H9 (cell line): Measurements from ENCODE around the gene FCHO1. TPM values are rescaled to one million over a fixed set of nuclear protein-coding genes. Genes with fewer than 3 reads are reported as not detected.
"Not testable (repeated sequence)": the region's sequence is repeated elsewhere in the genome, so short reads cannot be mapped to it uniquely, and the experiment has no call there.

Experiments used
- DNase-seq: peaks from one replicate; pipeline ENCODE4 v3.0.0-alpha.2; 2017
- H2AFZ ChIP-seq: one replicate; pipeline ENCODE4 v1.6.1; 2013; ENCODE audit warnings: mild to moderate bottlenecking, low read length, control low read depth, moderate library complexity
- H2AK5ac ChIP-seq: 2 replicates; pipeline ENCODE4 v1.6.1; 2013; ENCODE audit warnings: low read length, control low read depth, mixed read lengths; ENCODE audit not compliant: insufficient read length
- H2BK120ac ChIP-seq: one replicate; pipeline ENCODE4 v1.6.1; 2013; ENCODE audit warnings: low read depth, mild to moderate bottlenecking, low read length, control low read depth, inconsistent platforms; ENCODE audit not compliant: poor library complexity, severe bottlenecking
- H2BK12ac ChIP-seq: 2 replicates; pipeline ENCODE4 v1.6.1; 2013; ENCODE audit warnings: low read length, control low read depth, mixed read lengths, low read depth; ENCODE audit not compliant: insufficient read length
- H2BK15ac ChIP-seq: 2 replicates; pipeline ENCODE4 v1.6.1; 2013; ENCODE audit warnings: low read depth, low read length, control low read depth
- H2BK20ac ChIP-seq: one replicate; pipeline ENCODE4 v1.6.1; 2013; ENCODE audit warnings: low read depth, mild to moderate bottlenecking, low read length, control low read depth, inconsistent platforms; ENCODE audit not compliant: poor library complexity, severe bottlenecking
- H2BK5ac ChIP-seq: 2 replicates; pipeline ENCODE4 v1.6.1; 2013; ENCODE audit warnings: low read length, control low read depth, mixed read lengths; ENCODE audit not compliant: insufficient read length
- H3K14ac ChIP-seq: 2 replicates; pipeline ENCODE4 v1.6.1; 2013; ENCODE audit warnings: low read length, control low read depth; ENCODE audit not compliant: insufficient read depth
- H3K18ac ChIP-seq: 2 replicates; pipeline ENCODE4 v1.6.1; 2013; ENCODE audit warnings: low read depth, mild to moderate bottlenecking, mixed read lengths, low read length, control low read depth; ENCODE audit not compliant: insufficient read length
- H3K23ac ChIP-seq: 2 replicates; pipeline ENCODE4 v1.6.1; 2013; ENCODE audit warnings: low read length, control low read depth, mixed read lengths, low read depth; ENCODE audit not compliant: insufficient read length
- H3K23me2 ChIP-seq: 2 replicates; pipeline ENCODE4 v1.6.1; 2013; ENCODE audit warnings: low read depth, mild to moderate bottlenecking, mixed read lengths, low read length, control low read depth; ENCODE audit not compliant: insufficient read length, poor library complexity, severe bottlenecking
- H3K27ac ChIP-seq: 2 replicates; pipeline ENCODE4 v1.5.1; 2013; ENCODE audit warnings: low read length, control low read depth, mixed read lengths, low read depth; ENCODE audit not compliant: insufficient read length
- H3K27me3 ChIP-seq: 2 replicates; pipeline ENCODE4 v1.6.1; 2013; ENCODE audit warnings: low read length, control low read depth, inconsistent platforms; ENCODE audit not compliant: insufficient read depth
- H3K4ac ChIP-seq: 2 replicates; pipeline ENCODE4 v1.6.1; 2013; ENCODE audit warnings: low read depth, mild to moderate bottlenecking, control low read depth, inconsistent platforms, low read length, moderate library complexity
- H3K4me1 ChIP-seq: 2 replicates; pipeline ENCODE4 v1.6.1; 2013; ENCODE audit warnings: low read length, control low read depth, inconsistent platforms; ENCODE audit not compliant: insufficient read depth
- H3K4me2 ChIP-seq: 2 replicates; pipeline ENCODE4 v1.6.1; 2013; ENCODE audit warnings: low read length, control low read depth, mixed read lengths; ENCODE audit not compliant: insufficient read length, insufficient read depth
- H3K56ac ChIP-seq: 2 replicates; pipeline ENCODE4 v1.6.1; 2013; ENCODE audit warnings: low read depth, mild to moderate bottlenecking, mixed read lengths, low read length, control low read depth; ENCODE audit not compliant: insufficient read length
- H3K79me1 ChIP-seq: 2 replicates; pipeline ENCODE4 v1.6.1; 2013; ENCODE audit warnings: low read depth, mild to moderate bottlenecking, moderate library complexity, low read length, control low read depth, inconsistent platforms; ENCODE audit not compliant: insufficient read depth, poor library complexity, severe bottlenecking
- H3K79me2 ChIP-seq: 2 replicates; pipeline ENCODE4 v1.6.1; 2013; ENCODE audit warnings: low read length, control low read depth, inconsistent platforms; ENCODE audit not compliant: insufficient read depth
- H3K9ac ChIP-seq: 2 replicates; pipeline ENCODE4 v1.6.1; 2013; ENCODE audit warnings: low read length, control low read depth, mixed read lengths; ENCODE audit not compliant: insufficient read length; ENCODE audit errors: extremely low read depth
- H3K9me3 ChIP-seq: one replicate; pipeline ENCODE4 v1.6.1; 2013; ENCODE audit warnings: low read depth, low read length, inconsistent platforms; ENCODE audit not compliant: control insufficient read depth
- H3T11ph ChIP-seq: one replicate; pipeline ENCODE4 v1.6.1; 2013; ENCODE audit warnings: mild to moderate bottlenecking, low read length, control low read depth, inconsistent platforms
- H4K20me1 ChIP-seq: one replicate; pipeline ENCODE4 v1.6.1; 2013; ENCODE audit not compliant: control insufficient read depth, insufficient read length, insufficient read depth
- H4K5ac ChIP-seq: 2 replicates; pipeline ENCODE4 v1.6.1; 2013; ENCODE audit warnings: low read depth, mild to moderate bottlenecking, mixed read lengths, low read length, control low read depth; ENCODE audit not compliant: insufficient read length
- H4K8ac ChIP-seq: replicated peaks from 2 replicates; pipeline ENCODE4 v1.6.1; 2013; ENCODE audit warnings: low read length, control low read depth, mixed read lengths, low read depth; ENCODE audit not compliant: insufficient read length
- H4K91ac ChIP-seq: 2 replicates; pipeline ENCODE4 v1.6.1; 2013; ENCODE audit warnings: low read depth, mild to moderate bottlenecking, moderate library complexity, mixed read lengths, low read length, control low read depth; ENCODE audit not compliant: insufficient read length
- H3K27ac Mint-ChIP-seq, 3 experiments: 2 replicates in 2 of 3; 3 replicates in 1 of 3; pipeline ENCODE4 v1.8.0; 2020 to 2021; ENCODE audit warnings: mixed read lengths in 3 of 3, mild to moderate bottlenecking in 1 of 3, moderate library complexity in 1 of 3
- H3K27me3 Mint-ChIP-seq: 2 replicates; pipeline ENCODE4 v1.8.0; 2021; ENCODE audit warnings: low read depth, mild to moderate bottlenecking, moderate library complexity, mixed read lengths
- H3K36me3 Mint-ChIP-seq, 3 experiments: 2 replicates in 2 of 3; 3 replicates in 1 of 3; pipeline ENCODE4 v1.8.0; 2020 to 2021; ENCODE audit warnings: low read depth in 3 of 3, mixed read lengths in 3 of 3; ENCODE audit not compliant: insufficient read depth in 1 of 3
- H3K4me1 Mint-ChIP-seq, 2 experiments: 2 replicates each; pipeline ENCODE4 v1.8.0; 2020; ENCODE audit warnings: mixed read lengths in 2 of 2
- H3K4me3 Mint-ChIP-seq, 2 experiments: 2 replicates in 1 of 2; 3 replicates in 1 of 2; pipeline ENCODE4 v1.8.0; 2020 to 2021; ENCODE audit warnings: mild to moderate bottlenecking in 2 of 2, mixed read lengths in 2 of 2, moderate library complexity in 1 of 2
- H3K9me3 Mint-ChIP-seq, 2 experiments: 2 replicates in 1 of 2; 3 replicates in 1 of 2; pipeline ENCODE4 v1.8.0; 2020; ENCODE audit warnings: mild to moderate bottlenecking in 2 of 2, mixed read lengths in 2 of 2, moderate library complexity in 1 of 2
- CTCF ChIP-seq: fragments of 200-600 bp; sonication (generic); conservative IDR thresholded peaks from 3 replicates; pipeline ENCODE4 v1.8.0; 2021; ENCODE audit warnings: antibody characterized with exemption, mild to moderate bottlenecking
- whole genome bisulfite sequencing: extraction: QIAGEN DNeasy Blood & Tissue Kit; methylation state at CpG from one replicate; pipeline ENCODE4 v1.1.7; 2013; ENCODE audit warnings: missing lambda C conversion rate, low lambda C conversion rate, mixed read lengths; ENCODE audit not compliant: insufficient read length; ENCODE audit errors: extremely low coverage; 5-methylcytosine and 5-hydroxymethylcytosine counted together
- total RNA-seq: library from RNA; stranded (reverse); gene quantifications from 2 replicates; pipeline ENCODE4 v1.2.1, GENCODE V29; 2021

The FCHO1 gene
- total RNA-seq, 1 experiment from 2014 or later: 13.1 TPM

- Histone ChIP-seq H2BK20ac (no peak overlapping the region), H2BK15ac (no peak overlapping the region), H3K79me1 (no peaks in the 10 kb centered on the region), H4K5ac (no peak overlapping the region), H3K18ac (no peak overlapping the region), H2AK5ac (no peak overlapping the region), H3K14ac (no peak overlapping the region), H3K9ac (no peak overlapping the region), H3K4ac (no peak overlapping the region), H4K20me1 (no peaks in the 10 kb centered on the region), H3T11ph (no peak overlapping the region), H2BK12ac (no peak overlapping the region), H3K79me2 (no peaks in the 10 kb centered on the region), H4K91ac (no peak overlapping the region), H3K56ac (no peak overlapping the region), H3K23me2 (peaks cover 12% of the 10 kb centered on the region), H4K8ac (no peak overlapping the region), H3K9me3 (no peaks in the 10 kb centered on the region), H2AFZ (no peak overlapping the region), H2BK5ac (no peak overlapping the region), H3K23ac (no peak overlapping the region), H2BK120ac (no peak overlapping the region), H3K4me1 (no peaks in the 10 kb centered on the region), H3K4me2 (no peak overlapping the region), H3K27ac (no peak overlapping the region), H3K27me3 (no peaks in the 10 kb centered on the region; the same call in 1 of the 2 replicates)
- no peak for TF ChIP-seq CTCF
- H3K4me3 Mint-ChIP-seq: no peak overlapping the region; a peak in 1 of 5 replicates
- WGBS: no CpG with 5 or more reads among the region's 11 CpGs
- H3K4me1 Mint-ChIP-seq: peaks cover 0 to 9% of the 10 kb centered on the region in 2 experiments; a peak in 3 of 4 replicates
- H3K9me3 Mint-ChIP-seq: no peaks in the 10 kb centered on the region
- H3K27me3 Mint-ChIP-seq: peaks cover 30% of the 10 kb centered on the region
- DNase-seq: no peak
- H3K36me3 Mint-ChIP-seq: no peaks in the 10 kb centered on the region
- H3K27ac Mint-ChIP-seq: no peak overlapping the region
Observed at GRCh38 chr19:17797424-17798201, 46.3 kb downstream of the FCHO1 start.

GRCh38 chr19:17798599-17798998 is 47.3 kb downstream of the FCHO1 start:
- WGBS: no CpG with 5 or more reads among the region's 3 CpGs
- not testable (repeated sequence) for H3K9me3 Mint-ChIP-seq, H3K27ac Mint-ChIP-seq

More at GRCh38 chr19:17798599-17798998, 47.3 kb downstream of the FCHO1 start:
- not testable (repeated sequence) for H4K20me1 ChIP-seq, H3K36me3 Mint-ChIP-seq, H2BK15ac ChIP-seq, H3K9me3 ChIP-seq, H3K4me3 Mint-ChIP-seq, H4K91ac ChIP-seq, H3K23ac ChIP-seq, H3K27ac ChIP-seq, H3K56ac ChIP-seq, H2BK5ac ChIP-seq, H4K5ac ChIP-seq, H3K4ac ChIP-seq, H3K79me2 ChIP-seq, H4K8ac ChIP-seq, H3K14ac ChIP-seq, H2AFZ ChIP-seq, H3T11ph ChIP-seq, H2BK12ac ChIP-seq, H3K79me1 ChIP-seq, H3K18ac ChIP-seq, H3K27me3 ChIP-seq, H3K4me2 ChIP-seq, H3K4me1 Mint-ChIP-seq, H2BK20ac ChIP-seq, DNase-seq, H3K4me1 ChIP-seq, H3K9ac ChIP-seq, H2AK5ac ChIP-seq, H2BK120ac ChIP-seq
- peaks cover 29% of the 10 kb centered on the region for H3K27me3 Mint-ChIP-seq
- H3K23me2 ChIP-seq: peaks cover 12% of the 10 kb centered on the region
